ENCODE measurements around the gene KRTAP10-8.

DNA sequence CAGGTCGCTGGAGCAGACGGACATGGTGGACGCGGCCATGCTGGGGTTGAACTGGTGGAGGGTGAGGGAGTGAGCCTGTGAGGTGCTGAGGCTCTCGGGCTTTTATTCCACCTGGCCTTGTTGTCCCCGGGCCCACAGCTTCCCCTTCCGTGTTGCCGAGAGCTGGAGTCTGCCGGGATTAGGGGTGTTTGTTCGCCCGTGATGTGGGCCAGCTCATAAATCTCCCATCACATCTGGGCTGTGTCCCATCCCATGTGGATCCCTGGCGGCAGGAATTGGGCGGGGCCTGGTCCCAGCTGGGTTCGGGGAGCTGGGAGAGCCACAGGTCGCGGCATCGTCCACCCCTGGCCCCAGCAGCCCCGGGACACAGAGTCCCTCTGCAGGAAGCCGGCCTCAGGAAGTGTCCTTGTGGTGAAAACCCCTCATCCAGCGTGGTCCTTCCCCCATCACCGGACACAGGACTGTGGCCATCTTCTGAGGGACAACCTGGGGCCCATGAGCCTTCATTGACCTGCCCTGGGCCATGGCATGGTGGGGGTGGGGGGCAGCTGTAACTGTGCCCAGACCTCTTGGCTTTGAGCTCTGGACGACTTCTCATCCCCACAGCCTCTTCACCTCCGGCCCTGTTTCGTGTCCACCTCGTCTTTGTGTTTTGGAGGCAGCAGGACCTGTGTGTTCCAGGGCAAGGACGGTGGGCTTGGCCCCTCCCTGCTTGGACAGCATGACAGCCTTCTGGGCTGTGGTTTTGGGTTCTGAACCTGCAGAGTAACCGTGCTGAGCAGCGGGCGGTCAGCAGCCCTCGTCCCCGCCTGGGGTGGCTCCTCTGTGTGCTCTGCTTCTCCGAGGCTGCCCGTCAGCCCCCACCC, 19.2 kb upstream of the KRTAP10-8 start, which contains the start of gene KRTAP10-6:
- TF ChIP-seq, protein P1, sequence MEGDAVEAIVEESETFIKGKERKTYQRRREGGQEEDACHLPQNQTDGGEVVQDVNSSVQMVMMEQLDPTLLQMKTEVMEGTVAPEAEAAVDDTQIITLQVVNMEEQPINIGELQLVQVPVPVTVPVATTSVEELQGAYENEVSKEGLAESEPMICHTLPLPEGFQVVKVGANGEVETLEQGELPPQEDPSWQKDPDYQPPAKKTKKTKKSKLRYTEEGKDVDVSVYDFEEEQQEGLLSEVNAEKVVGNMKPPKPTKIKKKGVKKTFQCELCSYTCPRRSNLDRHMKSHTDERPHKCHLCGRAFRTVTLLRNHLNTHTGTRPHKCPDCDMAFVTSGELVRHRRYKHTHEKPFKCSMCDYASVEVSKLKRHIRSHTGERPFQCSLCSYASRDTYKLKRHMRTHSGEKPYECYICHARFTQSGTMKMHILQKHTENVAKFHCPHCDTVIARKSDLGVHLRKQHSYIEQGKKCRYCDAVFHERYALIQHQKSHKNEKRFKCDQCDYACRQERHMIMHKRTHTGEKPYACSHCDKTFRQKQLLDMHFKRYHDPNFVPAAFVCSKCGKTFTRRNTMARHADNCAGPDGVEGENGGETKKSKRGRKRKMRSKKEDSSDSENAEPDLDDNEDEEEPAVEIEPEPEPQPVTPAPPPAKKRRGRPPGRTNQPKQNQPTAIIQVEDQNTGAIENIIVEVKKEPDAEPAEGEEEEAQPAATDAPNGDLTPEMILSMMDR (IDR thresholded peaks at IDR 0.05) = no peak
- TF ChIP-seq POLR2AphosphoS5 (IDR thresholded peaks at IDR 0.05; ENCODE audit: low read depth, low read length) (no peak), TCF7L2 (IDR thresholded peaks at IDR 0.05; ENCODE audit: low read depth, low read length) (no peak)
